Nephron progenitor cell (in vitro differentiated cells): ENCODE data around the gene BROX.
A peak's percentile ranks its signal among the peaks of the same experiment; 100 is the strongest.
"Not testable (repeated sequence)": the region's sequence is repeated elsewhere in the genome, so short reads cannot be mapped to it uniquely, and the experiment has no call there.

ENCODE experiments used
- DNase-seq: peaks from one replicate; pipeline ENCODE4 v3.0.0; 2021
- H3K27ac Mint-ChIP-seq: 2 replicates; pipeline ENCODE4 v1.8.0; 2021; ENCODE audit warnings: mild to moderate bottlenecking, moderate library complexity, mixed read lengths
- H3K27me3 Mint-ChIP-seq: 2 replicates; pipeline ENCODE4 v1.8.0; 2021; ENCODE audit warnings: mild to moderate bottlenecking, low read depth, mixed read lengths; ENCODE audit not compliant: poor library complexity
- H3K36me3 Mint-ChIP-seq: 2 replicates; pipeline ENCODE4 v1.8.0; 2021; ENCODE audit warnings: low read depth, mixed read lengths
- H3K4me1 Mint-ChIP-seq: 2 replicates; pipeline ENCODE4 v1.8.0; 2021; ENCODE audit warnings: mixed read lengths
- H3K4me3 Mint-ChIP-seq: 2 replicates; pipeline ENCODE4 v1.8.0; 2021; ENCODE audit warnings: mild to moderate bottlenecking, moderate library complexity, mixed read lengths
- H3K9me3 Mint-ChIP-seq: 2 replicates; pipeline ENCODE4 v1.8.0; 2021; ENCODE audit warnings: mild to moderate bottlenecking, moderate library complexity, mixed read lengths
- CTCF ChIP-seq: fragments of 200-600 bp; sonication (generic); IDR thresholded peaks from 2 replicates; pipeline ENCODE4 v1.5.0; 2021; ENCODE audit warnings: antibody characterized with exemption

Gene BROX

GRCh38 chr1:222734740-222735139 is 22.4 kb downstream of the BROX start:
- Mint-ChIP-seq H3K4me3 (no peak overlapping the region), H3K27me3 (no peaks in the 10 kb centered on the region), H3K4me1 (no peaks in the 10 kb centered on the region), H3K9me3 (no peaks in the 10 kb centered on the region), H3K27ac (no peak overlapping the region), H3K36me3 (peaks cover 37% of the 10 kb centered on the region)
- DNase-seq: no peak
- no peak for TF ChIP-seq CTCF

DNA sequence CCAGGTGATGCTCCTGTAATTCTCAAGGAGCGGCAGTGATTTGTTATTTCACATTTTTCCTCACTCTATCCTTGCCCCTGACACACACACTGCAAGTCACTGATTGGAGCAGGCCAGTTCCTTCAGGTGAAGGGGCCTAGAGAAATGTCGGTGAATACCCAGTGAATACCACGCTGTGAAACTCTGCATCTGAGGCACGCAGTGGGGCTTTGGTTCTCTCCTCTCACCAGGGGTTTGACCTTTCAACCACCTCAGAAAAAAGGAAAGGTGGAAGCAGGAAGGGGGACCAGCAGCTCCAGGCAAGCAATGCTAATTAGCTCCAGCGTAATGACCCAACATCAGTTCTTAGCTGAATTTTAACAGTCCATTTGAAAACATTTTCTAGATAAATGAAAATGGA is 24.1 kb downstream of the BROX start:
- Mint-ChIP-seq H3K27me3 (no peaks in the 10 kb centered on the region), H3K4me3 (no peak overlapping the region), H3K4me1 (no peaks in the 10 kb centered on the region), H3K27ac (no peak overlapping the region), H3K36me3 (peaks cover 20% of the 10 kb centered on the region), H3K9me3 (no peaks in the 10 kb centered on the region)
- TF ChIP-seq CTCF: no peak
- no peak for DNase-seq

DNA sequence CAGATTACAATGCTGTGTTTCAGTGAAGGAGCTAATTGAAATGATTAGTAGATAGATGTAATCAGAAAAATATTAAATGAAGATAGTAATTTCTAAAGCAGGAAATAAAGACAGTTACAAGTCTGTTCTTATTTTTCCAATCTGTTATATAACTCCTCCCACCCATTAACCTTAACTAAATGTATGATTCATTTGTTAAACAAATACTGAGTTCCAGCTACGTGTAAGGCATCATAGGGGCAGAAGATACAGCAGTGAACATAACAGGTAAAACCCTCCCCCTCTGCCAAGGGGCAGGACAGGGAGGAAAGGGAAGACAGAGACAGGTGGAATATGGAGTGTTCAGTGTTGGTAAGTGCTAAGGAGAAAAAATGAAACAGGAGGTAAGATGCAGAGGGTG is 24.6 kb downstream of the BROX start, which contains the start of gene FAM177B:
Gene FAM177B (plus strand): TSS at position 231 of the 400 bp plus-strand sequence. CDS start 9,344 bp downstream, outside the sequence.
- Mint-ChIP-seq H3K4me3 (no peak within 1 kb of the TSS), H3K27ac (no peak within 1 kb of the TSS), H3K36me3 (peaks cover 16% of the 10 kb centered on the region), H3K4me1 (no peaks in the 10 kb centered on the region), H3K27me3 (no peaks in the 10 kb centered on the region), H3K9me3 (no peaks in the 10 kb centered on the region)
- DNase-seq: no peak
- TF ChIP-seq CTCF: no peak

DNA sequence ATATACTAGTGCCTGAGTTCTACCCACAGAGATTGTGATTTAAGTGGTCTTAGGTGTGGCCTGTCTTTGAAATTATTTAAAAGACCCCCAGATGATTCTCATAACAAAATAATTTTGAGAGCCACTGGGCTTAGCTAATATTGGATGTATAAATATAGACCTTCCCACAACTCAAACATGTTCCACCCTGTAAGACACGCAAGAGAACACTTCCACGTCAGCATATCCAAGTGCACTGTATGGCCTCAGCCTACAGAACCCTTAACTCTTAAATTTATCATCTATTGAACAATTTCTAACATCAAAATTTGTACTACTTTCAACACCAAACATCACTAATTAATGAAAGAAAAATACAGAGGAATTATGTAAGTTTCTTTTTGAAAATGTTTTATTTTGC is 27.1 kb downstream of the BROX start:
- TF ChIP-seq CTCF: no peak
- Mint-ChIP-seq H3K9me3 (no peaks in the 10 kb centered on the region), H3K27me3 (no peaks in the 10 kb centered on the region), H3K27ac (no peak overlapping the region), H3K36me3 (peaks cover 3% of the 10 kb centered on the region), H3K4me3 (no peak overlapping the region), H3K4me1 (no peaks in the 10 kb centered on the region)
- DNase-seq: no peak

DNA sequence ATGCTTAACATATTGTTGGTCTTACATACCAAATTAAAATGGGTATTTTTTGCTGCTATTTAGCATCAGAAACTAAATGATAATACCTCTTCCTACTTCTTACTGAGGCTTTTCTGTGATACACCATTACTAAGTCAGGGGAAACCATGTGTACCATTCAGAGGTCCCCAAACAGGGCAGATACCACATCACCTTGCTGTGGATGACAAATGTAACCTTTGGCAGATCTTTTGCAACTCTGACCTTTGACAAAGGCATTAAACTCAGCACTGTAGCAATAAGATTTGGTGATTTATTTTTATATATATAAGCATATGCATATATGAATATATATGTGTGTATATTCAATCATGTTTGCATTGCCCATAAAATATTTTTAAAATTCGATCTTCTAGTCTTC is 27.6 kb downstream of the BROX start:
- Mint-ChIP-seq H3K27me3 (no peaks in the 10 kb centered on the region), H3K36me3 (no peaks in the 10 kb centered on the region), H3K4me3 (no peak overlapping the region), H3K4me1 (no peaks in the 10 kb centered on the region), H3K27ac (no peak overlapping the region), H3K9me3 (no peaks in the 10 kb centered on the region)
- no peak for TF ChIP-seq CTCF
- DNase-seq: no peak

GRCh38 chr1:222741630-222742457 is 29.5 kb downstream of the BROX start:
- H3K4me1 Mint-ChIP-seq, H3K27me3 Mint-ChIP-seq, DNase-seq, H3K36me3 Mint-ChIP-seq, H3K9me3 Mint-ChIP-seq, H3K4me3 Mint-ChIP-seq: not testable (repeated sequence)
- H3K27ac Mint-ChIP-seq: peak overlapping the region; percentile 35
